ENCODE measurements around the gene CARTPT.

The CARTPT gene

GRCh38 chr5:71680510-71680909, 38.6 kb upstream of the CARTPT start:
- H3K4me2 ChIP-seq (ENCODE audit: low read length): no peak overlapping the region
- H3K9me2 ChIP-seq (ENCODE audit: low read depth, low read length): no peaks in the 10 kb centered on the region
- H3K36me3 ChIP-seq (ENCODE audit: insufficient read depth, low read length): no peaks in the 10 kb centered on the region
- no peak for TF ChIP-seq EZH2 (IDR thresholded peaks at IDR 0.05; ENCODE audit: borderline replicate concordance, low read length)
- TF ChIP-seq, protein P1, sequence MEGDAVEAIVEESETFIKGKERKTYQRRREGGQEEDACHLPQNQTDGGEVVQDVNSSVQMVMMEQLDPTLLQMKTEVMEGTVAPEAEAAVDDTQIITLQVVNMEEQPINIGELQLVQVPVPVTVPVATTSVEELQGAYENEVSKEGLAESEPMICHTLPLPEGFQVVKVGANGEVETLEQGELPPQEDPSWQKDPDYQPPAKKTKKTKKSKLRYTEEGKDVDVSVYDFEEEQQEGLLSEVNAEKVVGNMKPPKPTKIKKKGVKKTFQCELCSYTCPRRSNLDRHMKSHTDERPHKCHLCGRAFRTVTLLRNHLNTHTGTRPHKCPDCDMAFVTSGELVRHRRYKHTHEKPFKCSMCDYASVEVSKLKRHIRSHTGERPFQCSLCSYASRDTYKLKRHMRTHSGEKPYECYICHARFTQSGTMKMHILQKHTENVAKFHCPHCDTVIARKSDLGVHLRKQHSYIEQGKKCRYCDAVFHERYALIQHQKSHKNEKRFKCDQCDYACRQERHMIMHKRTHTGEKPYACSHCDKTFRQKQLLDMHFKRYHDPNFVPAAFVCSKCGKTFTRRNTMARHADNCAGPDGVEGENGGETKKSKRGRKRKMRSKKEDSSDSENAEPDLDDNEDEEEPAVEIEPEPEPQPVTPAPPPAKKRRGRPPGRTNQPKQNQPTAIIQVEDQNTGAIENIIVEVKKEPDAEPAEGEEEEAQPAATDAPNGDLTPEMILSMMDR (IDR thresholded peaks at IDR 0.05; ENCODE audit: low read length): no peak
- no peaks in the 10 kb centered on the region for H3K27me3 ChIP-seq (ENCODE audit: insufficient read depth, low read length)
- H3K79me2 ChIP-seq (ENCODE audit: insufficient read depth, low read length): no peaks in the 10 kb centered on the region
- H2AFZ ChIP-seq (ENCODE audit: low read length): no peak overlapping the region
- H3F3A ChIP-seq (ENCODE audit: insufficient read depth, low read length): no peaks in the 10 kb centered on the region
- no peaks in the 10 kb centered on the region for H3K9me3 ChIP-seq (ENCODE audit: low read length)
- no peak overlapping the region for H3K9ac ChIP-seq (ENCODE audit: low read length)
- H3K4me1 ChIP-seq (ENCODE audit: insufficient read depth, low read length, severe bottlenecking): no peaks in the 10 kb centered on the region
- no peak overlapping the region for H3K4me3 ChIP-seq (ENCODE audit: low read depth, low read length, poor library complexity, severe bottlenecking)
- H3K27ac ChIP-seq (ENCODE audit: low read depth, low read length, poor library complexity, severe bottlenecking): no peak overlapping the region
- no peaks in the 10 kb centered on the region for H4K20me1 ChIP-seq (ENCODE audit: insufficient read depth, low read length)

GRCh38 chr5:71681296-71681695, 37.8 kb upstream of the CARTPT start:
- H3K9me3 ChIP-seq (ENCODE audit: low read length): no peaks in the 10 kb centered on the region
- no peak for TF ChIP-seq EZH2 (IDR thresholded peaks at IDR 0.05; ENCODE audit: borderline replicate concordance, low read length)
- TF ChIP-seq, protein P1 (IDR thresholded peaks at IDR 0.05; ENCODE audit: low read length): no peak
- no peaks in the 10 kb centered on the region for H3K9me2 ChIP-seq (ENCODE audit: low read depth, low read length)
- no peaks in the 10 kb centered on the region for H3K4me1 ChIP-seq (ENCODE audit: insufficient read depth, low read length, severe bottlenecking)
- H3F3A ChIP-seq (ENCODE audit: insufficient read depth, low read length): no peaks in the 10 kb centered on the region
- H3K79me2 ChIP-seq (ENCODE audit: insufficient read depth, low read length): no peaks in the 10 kb centered on the region
- no peak overlapping the region for H3K9ac ChIP-seq (ENCODE audit: low read length)
- no peak overlapping the region for H3K4me3 ChIP-seq (ENCODE audit: low read depth, low read length, poor library complexity, severe bottlenecking)
- no peaks in the 10 kb centered on the region for H3K27me3 ChIP-seq (ENCODE audit: insufficient read depth, low read length)
- H4K20me1 ChIP-seq (ENCODE audit: insufficient read depth, low read length): no peaks in the 10 kb centered on the region
- H2AFZ ChIP-seq (ENCODE audit: low read length): no peak overlapping the region
- no peak overlapping the region for H3K4me2 ChIP-seq (ENCODE audit: low read length)
- H3K36me3 ChIP-seq (ENCODE audit: insufficient read depth, low read length): no peaks in the 10 kb centered on the region
- no peak overlapping the region for H3K27ac ChIP-seq (ENCODE audit: low read depth, low read length, poor library complexity, severe bottlenecking)

DNA sequence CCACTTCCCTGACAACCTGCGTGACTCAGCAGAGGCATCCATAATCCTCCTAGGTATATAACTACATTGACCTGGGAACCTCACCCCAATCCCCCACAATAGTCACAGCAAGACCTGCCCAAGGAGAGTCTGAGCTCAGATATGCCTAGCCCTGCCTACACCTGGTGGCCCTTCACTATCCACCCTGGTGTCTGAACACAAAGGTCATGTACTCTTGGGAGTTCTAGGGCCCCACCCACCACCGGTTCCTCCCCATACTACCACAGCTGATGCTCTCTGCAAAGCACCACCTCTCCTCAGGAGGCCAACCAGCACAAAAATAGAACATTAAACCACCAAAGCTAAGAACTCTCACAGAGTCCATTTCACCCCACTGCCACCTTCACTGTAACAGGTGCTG, 34.8 kb upstream of the CARTPT start:
- H3K27ac ChIP-seq (ENCODE audit: low read depth, low read length, poor library complexity, severe bottlenecking): no peak overlapping the region
- TF ChIP-seq, protein P1 (IDR thresholded peaks at IDR 0.05; ENCODE audit: low read length): no peak
- TF ChIP-seq EZH2 (IDR thresholded peaks at IDR 0.05; ENCODE audit: borderline replicate concordance, low read length): no peak
- no peaks in the 10 kb centered on the region for H4K20me1 ChIP-seq (ENCODE audit: insufficient read depth, low read length)
- H2AFZ ChIP-seq (ENCODE audit: low read length): no peak overlapping the region
- no peak overlapping the region for H3K4me2 ChIP-seq (ENCODE audit: low read length)
- H3K9me3 ChIP-seq (ENCODE audit: low read length): no peaks in the 10 kb centered on the region
- H3K36me3 ChIP-seq (ENCODE audit: insufficient read depth, low read length): no peaks in the 10 kb centered on the region
- no peaks in the 10 kb centered on the region for H3K27me3 ChIP-seq (ENCODE audit: insufficient read depth, low read length)
- no peaks in the 10 kb centered on the region for H3K79me2 ChIP-seq (ENCODE audit: insufficient read depth, low read length)
- no peaks in the 10 kb centered on the region for H3F3A ChIP-seq (ENCODE audit: insufficient read depth, low read length)
- H3K9me2 ChIP-seq (ENCODE audit: low read depth, low read length): no peaks in the 10 kb centered on the region
- H3K4me1 ChIP-seq (ENCODE audit: insufficient read depth, low read length, severe bottlenecking): no peaks in the 10 kb centered on the region
- H3K4me3 ChIP-seq (ENCODE audit: low read depth, low read length, poor library complexity, severe bottlenecking): no peak overlapping the region
- H3K9ac ChIP-seq (ENCODE audit: low read length): no peak overlapping the region
